ENCODE measurements around the gene GAB3. TPM values are rescaled to one million over a fixed set of nuclear protein-coding genes. Genes with fewer than 3 reads are reported as not detected.

Gene GAB3
- total RNA-seq, 4 donors from 2014 or later: 0.92 to 2.2 (median 1.1) TPM

DNA sequence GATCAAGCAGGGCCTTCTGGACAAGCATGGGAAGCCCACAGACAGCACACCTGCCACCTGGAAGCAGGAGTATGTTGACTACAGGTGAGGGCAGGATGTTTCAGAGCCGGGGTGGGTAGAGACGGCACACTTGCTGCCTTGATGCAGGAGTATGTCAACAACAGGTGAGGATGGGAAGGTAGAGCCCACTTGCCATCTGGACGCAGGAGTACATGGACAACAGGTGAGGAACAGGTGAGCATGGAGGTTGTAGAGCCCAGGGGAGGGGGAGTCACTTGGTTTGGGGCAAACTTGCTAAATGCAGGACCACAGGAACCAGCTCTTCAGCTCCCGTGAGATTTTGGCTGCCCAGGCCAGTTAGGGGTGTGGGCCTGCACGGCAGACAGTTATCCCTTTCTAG lies 23.7 kb upstream of the GAB3 start:
- Histone ChIP-seq H3K4me1 (no peaks in the 10 kb centered on the region), H3K4me3 (no peak overlapping the region), H3K9me3 (no peaks in the 10 kb centered on the region), H3K27ac (no peak overlapping the region), H3K27me3 (no peaks in the 10 kb centered on the region), H3K36me3 (peaks cover 0 to 58% of the 10 kb centered on the region in 2 donors)
- in situ Hi-C loops (cut with MboI; ENCODE audit: low sequenced_read_pairs in 4 of 4) (no loop called here), intact Hi-C loops (cut with DNase I; ENCODE audit: low total_unique reads) (no loop called here)
- DNase-seq (no peak), ATAC-seq (no peak)
- TF ChIP-seq, protein P1, sequence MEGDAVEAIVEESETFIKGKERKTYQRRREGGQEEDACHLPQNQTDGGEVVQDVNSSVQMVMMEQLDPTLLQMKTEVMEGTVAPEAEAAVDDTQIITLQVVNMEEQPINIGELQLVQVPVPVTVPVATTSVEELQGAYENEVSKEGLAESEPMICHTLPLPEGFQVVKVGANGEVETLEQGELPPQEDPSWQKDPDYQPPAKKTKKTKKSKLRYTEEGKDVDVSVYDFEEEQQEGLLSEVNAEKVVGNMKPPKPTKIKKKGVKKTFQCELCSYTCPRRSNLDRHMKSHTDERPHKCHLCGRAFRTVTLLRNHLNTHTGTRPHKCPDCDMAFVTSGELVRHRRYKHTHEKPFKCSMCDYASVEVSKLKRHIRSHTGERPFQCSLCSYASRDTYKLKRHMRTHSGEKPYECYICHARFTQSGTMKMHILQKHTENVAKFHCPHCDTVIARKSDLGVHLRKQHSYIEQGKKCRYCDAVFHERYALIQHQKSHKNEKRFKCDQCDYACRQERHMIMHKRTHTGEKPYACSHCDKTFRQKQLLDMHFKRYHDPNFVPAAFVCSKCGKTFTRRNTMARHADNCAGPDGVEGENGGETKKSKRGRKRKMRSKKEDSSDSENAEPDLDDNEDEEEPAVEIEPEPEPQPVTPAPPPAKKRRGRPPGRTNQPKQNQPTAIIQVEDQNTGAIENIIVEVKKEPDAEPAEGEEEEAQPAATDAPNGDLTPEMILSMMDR (IDR thresholded peaks at IDR 0.05 in 4 of 5, conservative IDR thresholded peaks at IDR 0.05 in 1 of 5): no peak
- no peak for TF ChIP-seq POLR2A (IDR thresholded peaks at IDR 0.05)

DNA sequence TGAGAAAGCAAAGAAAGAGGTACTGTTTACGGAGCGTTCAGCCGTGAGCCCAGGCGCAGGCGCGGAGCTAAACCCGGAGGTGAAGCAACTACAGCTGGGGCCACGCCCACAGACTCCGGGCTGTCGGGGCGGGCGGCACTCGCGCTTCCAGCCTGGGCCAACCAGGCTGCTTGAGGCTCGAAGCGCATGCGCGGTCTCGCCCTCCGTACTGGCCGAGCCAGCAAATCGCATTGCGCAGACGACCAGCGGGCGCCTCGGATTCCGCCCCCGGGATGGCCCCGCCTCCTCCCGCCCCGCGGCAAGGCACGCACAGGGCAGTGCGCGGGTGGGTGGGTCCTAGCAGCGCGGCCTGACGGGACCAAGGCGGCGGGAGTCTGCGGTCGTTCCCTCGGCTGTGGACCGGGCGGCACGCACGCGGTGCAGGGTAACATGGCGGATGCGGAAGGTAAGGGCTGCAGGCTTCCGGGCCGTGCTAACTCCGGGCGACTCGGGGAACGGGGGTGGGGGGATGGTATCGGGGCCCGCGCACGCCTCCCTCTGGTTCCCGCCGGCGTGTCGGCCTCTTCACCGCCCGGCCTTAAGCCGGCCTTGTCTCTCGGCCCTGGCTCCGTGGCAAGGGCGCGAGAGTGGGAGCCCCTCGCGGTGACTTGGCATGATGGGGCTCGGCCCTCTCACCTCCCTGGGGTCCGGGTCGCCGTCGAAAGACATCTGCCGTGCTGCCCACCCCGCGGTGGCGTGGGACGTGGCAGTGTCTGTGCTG lies 11.8 kb upstream of the GAB3 start, which contains the start of gene DKC1:
Gene DKC1 (plus strand): TSS at position 328 of the 760 bp plus-strand sequence. CDS start 102 bp downstream, at position 430.
- no peaks in the 10 kb centered on the region for H3K27me3 ChIP-seq
- DNase-seq (peak; percentile 91 to 93), ATAC-seq (peak; percentile 92 to 96)
- H3K4me1 ChIP-seq: peaks cover 0 to 10% of the 10 kb centered on the region in 2 donors
- peaks cover 0 to 18% of the 10 kb centered on the region in 2 donors for H3K36me3 ChIP-seq
- TF ChIP-seq, protein P1 (IDR thresholded peaks at IDR 0.05 in 4 of 5, conservative IDR thresholded peaks at IDR 0.05 in 1 of 5): peak in 1 of 5 experiments; percentile 22
- TF ChIP-seq POLR2A (IDR thresholded peaks at IDR 0.05): peak; percentile 55 to 57
- H3K9me3 ChIP-seq: no peaks in the 10 kb centered on the region
- H3K27ac ChIP-seq: peak within 1 kb of the TSS; percentile 79 to 88 (median 82)
- in situ Hi-C loops (cut with MboI; ENCODE audit: low sequenced_read_pairs in 4 of 4): no loop called here
- peak within 1 kb of the TSS; percentile 66 to 77 (median 76) for H3K4me3 ChIP-seq
- intact Hi-C loops (cut with DNase I; ENCODE audit: low total_unique reads): loop anchor here (2.0 to 10.0 kb wide), 3 partner anchors 42 to 1120 kb away; partner anchors contain the start of genes G6PD, IKBKG, MPP1 and VAMP7

DNA sequence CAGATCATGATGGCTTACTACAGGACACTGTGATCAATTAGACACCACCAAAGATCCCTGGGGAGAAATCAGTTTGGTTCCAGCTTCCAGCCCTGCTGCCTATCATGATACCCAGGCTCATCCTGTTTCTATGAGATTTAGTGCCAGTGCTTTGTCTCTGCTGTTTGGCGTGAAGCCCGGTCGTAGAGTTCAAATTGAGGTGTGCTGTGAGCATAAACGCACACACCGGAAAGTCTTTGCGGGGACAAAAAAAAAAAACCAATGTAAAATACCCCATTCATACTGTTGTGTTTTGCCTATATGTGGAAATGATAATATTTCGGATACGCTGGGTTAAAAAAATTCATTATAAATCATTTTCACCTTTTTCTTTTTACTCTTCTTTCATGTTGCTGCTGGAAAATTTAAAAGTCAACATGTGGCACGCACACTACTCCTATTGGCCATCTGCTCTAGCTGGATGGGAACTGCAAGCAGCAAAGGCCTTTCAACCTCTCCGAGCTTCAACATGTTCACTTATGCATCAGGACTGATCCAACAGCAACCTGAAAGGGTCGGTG lies 11.2 kb upstream of the GAB3 start:
- peak in 1 of 2 donors; percentile 12 for DNase-seq
- peaks cover 0 to 12% of the 10 kb centered on the region in 2 donors for H3K36me3 ChIP-seq
- peak overlapping the region; percentile 59 to 77 (median 71) for H3K4me3 ChIP-seq
- H3K9me3 ChIP-seq: no peaks in the 10 kb centered on the region
- in situ Hi-C loops (cut with MboI; ENCODE audit: low sequenced_read_pairs in 4 of 4): no loop called here
- no peak for TF ChIP-seq POLR2A (IDR thresholded peaks at IDR 0.05)
- TF ChIP-seq, protein P1 (IDR thresholded peaks at IDR 0.05 in 4 of 5, conservative IDR thresholded peaks at IDR 0.05 in 1 of 5): no peak
- H3K4me1 ChIP-seq: peaks cover 0 to 10% of the 10 kb centered on the region in 2 donors
- peak overlapping the region; percentile 79 to 88 (median 82) for H3K27ac ChIP-seq
- intact Hi-C loops (cut with DNase I; ENCODE audit: low total_unique reads): loop anchor here (2.0 to 10.0 kb wide), 3 partner anchors 43 to 1120 kb away; partner anchors contain the start of genes G6PD, IKBKG, MPP1 and VAMP7
- ATAC-seq: peak; percentile 49 to 66
- H3K27me3 ChIP-seq: no peaks in the 10 kb centered on the region

DNA sequence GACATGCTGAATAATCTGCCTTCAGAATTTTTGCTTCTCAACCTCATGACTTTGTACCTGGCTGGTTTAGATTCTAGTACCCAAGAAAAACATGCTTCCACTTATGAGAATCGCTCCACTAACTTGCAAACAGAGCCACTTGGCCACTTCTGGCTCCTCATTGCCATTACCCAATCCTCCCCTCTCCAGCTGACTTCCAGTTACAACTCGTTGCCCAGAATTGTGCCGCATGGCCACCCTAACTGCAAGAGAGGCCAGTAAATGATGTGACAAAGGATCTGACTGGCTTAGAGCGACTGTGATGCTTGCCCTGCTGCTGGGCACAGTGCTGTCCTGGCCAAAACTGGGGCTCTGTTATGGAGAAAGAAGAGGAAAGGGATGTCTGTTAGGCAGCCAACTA lies 7.8 kb upstream of the GAB3 start:
- Histone ChIP-seq H3K9me3 (no peaks in the 10 kb centered on the region), H3K36me3 (no peaks in the 10 kb centered on the region), H3K4me1 (peaks cover 0 to 4% of the 10 kb centered on the region in 2 donors), H3K27ac (no peak overlapping the region), H3K27me3 (no peaks in the 10 kb centered on the region), H3K4me3 (no peak overlapping the region)
- TF ChIP-seq, protein P1 (IDR thresholded peaks at IDR 0.05 in 4 of 5, conservative IDR thresholded peaks at IDR 0.05 in 1 of 5): no peak
- TF ChIP-seq POLR2A (IDR thresholded peaks at IDR 0.05): no peak
- in situ Hi-C loops (cut with MboI; ENCODE audit: low sequenced_read_pairs in 4 of 4) (no loop called here), intact Hi-C loops (cut with DNase I; ENCODE audit: low total_unique reads) (no loop called here)
- DNase-seq (no peak), ATAC-seq (no peak)

All from gastrocnemius medialis (tissue), 4 donors.